Nephron progenitor cell (in vitro differentiated cells): ENCODE measurements around the gene CGNL1.
A peak's percentile ranks its signal among the peaks of the same experiment; 100 is the strongest.

Experiments
- DNase-seq: peaks from one replicate; pipeline ENCODE4 v3.0.0; 2021
- H3K27ac Mint-ChIP-seq: 2 replicates; pipeline ENCODE4 v1.8.0; 2021; ENCODE audit warnings: mild to moderate bottlenecking, moderate library complexity, mixed read lengths
- H3K27me3 Mint-ChIP-seq: 2 replicates; pipeline ENCODE4 v1.8.0; 2021; ENCODE audit warnings: mild to moderate bottlenecking, low read depth, mixed read lengths; ENCODE audit not compliant: poor library complexity
- H3K36me3 Mint-ChIP-seq: 2 replicates; pipeline ENCODE4 v1.8.0; 2021; ENCODE audit warnings: low read depth, mixed read lengths
- H3K4me1 Mint-ChIP-seq: 2 replicates; pipeline ENCODE4 v1.8.0; 2021; ENCODE audit warnings: mixed read lengths
- H3K4me3 Mint-ChIP-seq: 2 replicates; pipeline ENCODE4 v1.8.0; 2021; ENCODE audit warnings: mild to moderate bottlenecking, moderate library complexity, mixed read lengths
- H3K9me3 Mint-ChIP-seq: 2 replicates; pipeline ENCODE4 v1.8.0; 2021; ENCODE audit warnings: mild to moderate bottlenecking, moderate library complexity, mixed read lengths
- TF ChIP-seq, protein P1 (sequence below): fragments of 200-600 bp; sonication (generic); IDR thresholded peaks from 2 replicates; pipeline ENCODE4 v1.5.0; 2021; ENCODE audit warnings: antibody characterized with exemption

The CGNL1 gene

DNA sequence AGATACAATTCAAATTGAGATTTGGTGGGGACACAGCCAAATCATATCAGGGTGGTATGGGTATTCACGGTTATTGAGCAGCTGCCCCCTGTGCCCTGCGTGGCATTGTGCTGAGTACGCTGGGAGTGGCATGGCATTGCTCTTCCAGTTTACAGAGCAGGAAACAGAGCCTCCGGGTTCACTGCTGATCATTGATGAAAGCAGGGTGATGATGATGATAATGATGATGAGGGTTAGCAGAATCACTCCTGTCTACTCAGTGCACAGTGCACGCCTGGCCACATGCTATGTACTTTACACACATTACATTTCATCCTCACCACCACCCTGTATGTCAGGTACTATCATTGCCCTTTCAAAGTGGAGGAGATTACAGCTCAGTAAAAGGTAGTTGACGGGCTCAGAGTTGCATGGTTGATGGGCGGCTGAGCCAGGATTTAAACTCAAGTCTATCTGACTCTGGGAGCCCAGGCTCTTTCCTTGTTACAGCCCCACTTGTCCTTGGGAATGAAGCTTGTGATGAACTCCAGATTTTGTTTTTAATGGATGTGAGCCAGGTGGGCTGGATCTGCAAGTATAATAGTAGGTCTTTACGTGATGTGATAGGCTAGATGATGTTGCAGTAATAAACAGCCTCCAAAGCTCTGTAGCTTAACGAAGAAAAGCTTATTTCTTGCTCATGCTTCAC lies 127.8 kb downstream of the CGNL1 start:
- Mint-ChIP-seq H3K27me3 (peaks cover 6% of the 10 kb centered on the region), H3K36me3 (no peaks in the 10 kb centered on the region), H3K4me1 (peaks cover 72% of the 10 kb centered on the region), H3K9me3 (no peaks in the 10 kb centered on the region), H3K4me3 (no peak overlapping the region), H3K27ac (no peak overlapping the region)
- no peak for DNase-seq
- TF ChIP-seq, protein P1, sequence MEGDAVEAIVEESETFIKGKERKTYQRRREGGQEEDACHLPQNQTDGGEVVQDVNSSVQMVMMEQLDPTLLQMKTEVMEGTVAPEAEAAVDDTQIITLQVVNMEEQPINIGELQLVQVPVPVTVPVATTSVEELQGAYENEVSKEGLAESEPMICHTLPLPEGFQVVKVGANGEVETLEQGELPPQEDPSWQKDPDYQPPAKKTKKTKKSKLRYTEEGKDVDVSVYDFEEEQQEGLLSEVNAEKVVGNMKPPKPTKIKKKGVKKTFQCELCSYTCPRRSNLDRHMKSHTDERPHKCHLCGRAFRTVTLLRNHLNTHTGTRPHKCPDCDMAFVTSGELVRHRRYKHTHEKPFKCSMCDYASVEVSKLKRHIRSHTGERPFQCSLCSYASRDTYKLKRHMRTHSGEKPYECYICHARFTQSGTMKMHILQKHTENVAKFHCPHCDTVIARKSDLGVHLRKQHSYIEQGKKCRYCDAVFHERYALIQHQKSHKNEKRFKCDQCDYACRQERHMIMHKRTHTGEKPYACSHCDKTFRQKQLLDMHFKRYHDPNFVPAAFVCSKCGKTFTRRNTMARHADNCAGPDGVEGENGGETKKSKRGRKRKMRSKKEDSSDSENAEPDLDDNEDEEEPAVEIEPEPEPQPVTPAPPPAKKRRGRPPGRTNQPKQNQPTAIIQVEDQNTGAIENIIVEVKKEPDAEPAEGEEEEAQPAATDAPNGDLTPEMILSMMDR, result no peak

DNA sequence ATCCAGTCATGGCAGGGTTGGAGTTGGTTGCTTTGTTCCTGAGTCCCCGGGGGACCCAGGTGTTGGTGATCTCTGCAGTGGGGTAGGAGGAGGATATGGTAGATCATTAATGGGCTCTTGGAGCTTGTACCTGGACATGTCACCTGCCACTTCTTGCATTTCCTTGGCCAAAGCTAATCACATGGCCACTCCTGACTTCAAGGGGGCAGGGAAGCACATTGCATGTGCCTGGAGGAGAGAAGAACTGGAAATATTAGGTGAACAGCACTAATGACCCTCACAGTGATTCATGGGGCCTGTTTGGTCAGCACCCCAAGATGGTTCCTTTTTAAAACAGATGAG lies 128.3 kb downstream of the CGNL1 start:
- TF ChIP-seq, protein P1, result no peak
- peaks cover 75% of the 10 kb centered on the region for H3K4me1 Mint-ChIP-seq

DNA sequence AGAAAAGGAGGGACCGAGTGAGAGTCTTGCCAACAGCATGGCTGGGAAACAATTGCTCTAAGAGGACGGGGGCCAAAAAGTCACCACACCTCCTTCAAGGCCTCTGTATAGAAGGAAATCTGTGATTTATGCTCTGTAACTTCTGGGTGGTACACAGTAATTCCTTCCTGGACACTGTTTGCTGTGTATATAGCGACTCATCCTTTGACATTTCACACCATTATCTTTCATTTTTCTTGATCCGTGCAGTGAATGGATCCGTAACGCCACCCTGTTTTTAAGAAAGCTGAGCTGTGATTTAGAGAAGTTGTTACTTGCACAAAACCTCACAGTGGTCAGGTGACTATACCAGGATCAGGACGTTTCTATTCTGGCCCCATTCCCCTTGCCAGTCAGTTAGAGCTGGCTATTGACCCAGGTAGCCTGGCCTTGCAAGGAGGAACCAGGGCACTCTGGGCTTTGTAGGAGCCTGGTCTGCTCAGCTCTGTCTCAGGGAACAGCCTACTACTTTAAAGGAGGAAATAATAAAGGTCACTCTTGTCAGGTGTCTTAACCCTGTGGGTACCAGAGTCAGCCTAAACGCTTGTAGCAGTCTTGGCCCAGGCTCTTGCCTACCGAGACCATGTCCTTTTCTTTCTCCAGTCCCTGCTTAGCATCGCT lies 128.9 kb downstream of the CGNL1 start:
- peak overlapping the region; percentile 71 for H3K27ac Mint-ChIP-seq
- no peak for DNase-seq
- H3K4me3 Mint-ChIP-seq, result no peak overlapping the region
- H3K36me3 Mint-ChIP-seq, result no peaks in the 10 kb centered on the region
- no peaks in the 10 kb centered on the region for H3K9me3 Mint-ChIP-seq
- TF ChIP-seq, protein P1, result no peak
- peaks cover 6% of the 10 kb centered on the region for H3K27me3 Mint-ChIP-seq
- H3K4me1 Mint-ChIP-seq, result peaks cover 75% of the 10 kb centered on the region

More for the DNA sequence above, 128.3 kb downstream of the CGNL1 start:
- no peak overlapping the region for H3K4me3 Mint-ChIP-seq
- H3K9me3 Mint-ChIP-seq, result no peaks in the 10 kb centered on the region
- no peak for DNase-seq
- H3K27ac Mint-ChIP-seq, result no peak overlapping the region
- no peaks in the 10 kb centered on the region for H3K36me3 Mint-ChIP-seq
- peaks cover 6% of the 10 kb centered on the region for H3K27me3 Mint-ChIP-seq

DNA sequence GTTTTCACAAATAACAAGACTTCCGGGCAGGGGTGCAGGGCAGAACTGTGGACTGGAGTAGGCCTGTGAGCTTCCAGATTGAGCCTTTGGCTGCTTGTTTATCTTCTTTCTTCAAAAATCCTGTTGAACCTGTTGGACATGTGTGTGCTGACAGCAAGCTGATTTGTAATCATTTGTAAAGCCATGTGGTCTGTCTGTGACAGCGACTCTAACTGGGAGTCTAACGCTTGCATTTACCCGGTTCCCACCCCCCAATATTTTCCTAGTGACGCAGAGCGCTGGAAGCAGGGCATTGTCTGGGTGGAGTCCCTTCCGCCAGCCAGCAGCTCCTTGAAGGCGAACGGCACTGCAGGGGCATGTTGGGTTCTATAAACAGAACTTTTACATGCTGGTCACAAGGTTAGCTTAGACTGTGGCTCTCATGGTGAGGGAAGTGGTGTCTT lies 129.7 kb downstream of the CGNL1 start:
- peaks cover 6% of the 10 kb centered on the region for H3K27me3 Mint-ChIP-seq

DNA sequence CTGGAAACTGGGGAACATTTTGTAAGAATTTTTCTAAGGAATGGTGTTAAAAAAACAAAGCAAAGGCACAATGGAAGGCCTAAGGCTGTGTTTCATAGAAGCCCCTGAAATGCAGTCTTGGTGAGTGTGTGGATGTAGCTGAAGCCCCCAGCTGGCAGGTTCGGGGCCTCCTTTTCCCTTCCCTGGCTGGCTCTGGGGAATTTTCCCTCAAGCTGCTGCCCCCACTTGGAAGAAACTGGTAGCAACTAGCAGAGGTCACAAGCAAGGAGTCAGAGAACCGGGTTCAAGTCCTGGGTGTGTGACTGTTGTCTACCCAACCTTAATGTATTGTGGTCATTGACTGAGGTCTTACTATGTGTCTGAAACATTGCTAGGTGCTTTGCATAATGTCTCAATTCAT lies 130.1 kb downstream of the CGNL1 start:
- Mint-ChIP-seq H3K4me3 (no peak overlapping the region), H3K27ac (peak overlapping the region; percentile 31), H3K36me3 (no peaks in the 10 kb centered on the region), H3K27me3 (peaks cover 6% of the 10 kb centered on the region), H3K4me1 (peaks cover 80% of the 10 kb centered on the region), H3K9me3 (no peaks in the 10 kb centered on the region)
- no peak for DNase-seq
- TF ChIP-seq, protein P1, result no peak

More for the DNA sequence above, 129.7 kb downstream of the CGNL1 start:
- no peak for DNase-seq
- Mint-ChIP-seq H3K27ac (peak overlapping the region; percentile 31), H3K36me3 (no peaks in the 10 kb centered on the region), H3K4me3 (no peak overlapping the region), H3K9me3 (no peaks in the 10 kb centered on the region), H3K4me1 (peaks cover 78% of the 10 kb centered on the region)
- TF ChIP-seq, protein P1, result no peak

DNA sequence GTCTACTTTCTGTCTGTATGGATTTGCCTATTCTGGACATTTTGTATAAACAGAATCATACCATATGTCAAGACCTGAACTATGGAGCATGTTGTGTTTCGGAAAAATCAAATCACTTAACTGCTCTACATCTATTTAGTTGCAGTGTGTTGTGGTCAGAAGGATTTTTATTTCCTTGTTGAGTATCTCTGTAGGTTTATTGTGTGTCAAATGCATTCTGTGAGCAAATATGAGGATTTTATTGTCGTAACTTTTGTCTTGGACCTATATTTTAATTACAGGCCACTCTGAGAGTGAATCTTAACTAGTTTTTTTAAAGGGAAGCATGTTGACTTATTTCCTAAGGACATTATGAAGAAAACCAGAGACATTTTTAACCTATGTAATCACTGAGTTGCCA lies 130.8 kb downstream of the CGNL1 start:
- DNase-seq, result no peak
- no peaks in the 10 kb centered on the region for H3K36me3 Mint-ChIP-seq
- no peak overlapping the region for H3K27ac Mint-ChIP-seq
- no peaks in the 10 kb centered on the region for H3K9me3 Mint-ChIP-seq
- H3K4me1 Mint-ChIP-seq, result peaks cover 77% of the 10 kb centered on the region
- no peak overlapping the region for H3K4me3 Mint-ChIP-seq
- peaks cover 4% of the 10 kb centered on the region for H3K27me3 Mint-ChIP-seq
- TF ChIP-seq, protein P1, result no peak
